Panc1 (cell line): ENCODE results near the gene KLHL26.

Source experiments
- POLR2AphosphoS5 ChIP-seq: IDR thresholded peaks from 2 replicates; pipeline ENCODE4 v1.6.1; 2012; ENCODE audit warnings: mild to moderate bottlenecking, low read depth, low read length, moderate library complexity
- REST ChIP-seq, 2 experiments: IDR thresholded peaks; 2 replicates each; pipeline ENCODE4 v1.6.1; 2011 to 2012; ENCODE audit warnings: low read depth in 2 of 2, control low read depth in 1 of 2, low read length in 1 of 2, mild to moderate bottlenecking in 1 of 2, moderate library complexity in 1 of 2; ENCODE audit not compliant: insufficient read depth in 1 of 2
- TCF7L2 ChIP-seq: IDR thresholded peaks from 2 replicates; pipeline ENCODE4 v1.6.1; 2011; ENCODE audit warnings: mild to moderate bottlenecking, low read depth, low read length, inconsistent platforms
- TF ChIP-seq, protein P1 (sequence below): fragments of 450-650 bp; IDR thresholded peaks from 2 replicates; pipeline ENCODE4 v1.5.1; 2017; ENCODE audit warnings: mild to moderate bottlenecking

DNA sequence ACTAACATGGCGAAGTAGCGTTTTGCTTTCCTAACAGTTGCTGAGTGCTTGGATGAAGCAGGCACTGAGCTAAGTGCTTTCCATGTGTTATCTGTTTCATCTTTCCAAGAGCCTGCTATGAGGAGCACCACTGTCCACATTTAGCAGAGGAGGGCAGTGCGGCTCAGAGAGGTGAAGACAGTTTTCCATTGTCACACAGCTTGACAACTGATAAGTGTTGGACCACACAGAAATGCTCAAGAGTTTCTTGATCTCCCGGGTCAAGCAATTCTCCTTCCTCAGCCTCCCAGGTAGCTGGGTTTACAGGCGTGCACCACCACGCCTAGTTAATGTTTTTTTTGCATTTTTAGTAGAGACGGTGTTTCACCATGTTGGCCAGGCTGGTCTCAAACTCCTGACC, 39.9 kb downstream of the KLHL26 start:
- TF ChIP-seq, protein P1, sequence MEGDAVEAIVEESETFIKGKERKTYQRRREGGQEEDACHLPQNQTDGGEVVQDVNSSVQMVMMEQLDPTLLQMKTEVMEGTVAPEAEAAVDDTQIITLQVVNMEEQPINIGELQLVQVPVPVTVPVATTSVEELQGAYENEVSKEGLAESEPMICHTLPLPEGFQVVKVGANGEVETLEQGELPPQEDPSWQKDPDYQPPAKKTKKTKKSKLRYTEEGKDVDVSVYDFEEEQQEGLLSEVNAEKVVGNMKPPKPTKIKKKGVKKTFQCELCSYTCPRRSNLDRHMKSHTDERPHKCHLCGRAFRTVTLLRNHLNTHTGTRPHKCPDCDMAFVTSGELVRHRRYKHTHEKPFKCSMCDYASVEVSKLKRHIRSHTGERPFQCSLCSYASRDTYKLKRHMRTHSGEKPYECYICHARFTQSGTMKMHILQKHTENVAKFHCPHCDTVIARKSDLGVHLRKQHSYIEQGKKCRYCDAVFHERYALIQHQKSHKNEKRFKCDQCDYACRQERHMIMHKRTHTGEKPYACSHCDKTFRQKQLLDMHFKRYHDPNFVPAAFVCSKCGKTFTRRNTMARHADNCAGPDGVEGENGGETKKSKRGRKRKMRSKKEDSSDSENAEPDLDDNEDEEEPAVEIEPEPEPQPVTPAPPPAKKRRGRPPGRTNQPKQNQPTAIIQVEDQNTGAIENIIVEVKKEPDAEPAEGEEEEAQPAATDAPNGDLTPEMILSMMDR = no peak
- TF ChIP-seq POLR2AphosphoS5 = no peak
- TF ChIP-seq TCF7L2 = no peak
- TF ChIP-seq REST (IDR thresholded peaks at IDR 0.05; ENCODE audit: insufficient read depth in 1 of 2, low read depth in 2 of 2, low read length in 1 of 2) = no peak
